ENCODE data around the gene SIM1. TPM values are rescaled to one million over a fixed set of nuclear protein-coding genes. Genes with fewer than 3 reads are reported as not detected.

Gene SIM1
- total RNA-seq, 4 donors from 2014 or later, result not detected

DNA sequence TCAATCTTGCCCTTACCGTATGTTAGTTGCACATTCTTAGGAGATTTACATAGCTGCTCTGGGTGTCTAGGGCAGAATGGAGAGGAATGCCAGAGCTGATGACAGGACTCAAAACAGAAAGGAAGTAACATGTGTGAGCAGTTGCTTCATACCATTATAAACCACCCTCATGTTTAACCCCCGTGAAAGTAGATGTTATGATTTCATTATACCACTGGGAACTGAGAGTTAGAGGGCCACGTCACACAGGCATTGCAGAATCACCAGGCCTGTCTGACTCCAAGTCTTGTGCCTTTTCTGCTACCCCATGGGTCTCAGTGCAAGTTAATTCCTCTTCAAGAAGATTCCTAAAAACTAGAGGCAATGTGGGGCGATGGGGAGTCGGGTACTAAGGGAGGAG, 23.5 kb upstream of the SIM1 start:
- Histone ChIP-seq H3K27me3 (peaks cover 29% of the 10 kb centered on the region), H3K4me1 (no peaks in the 10 kb centered on the region), H3K36me3 (no peaks in the 10 kb centered on the region), H3K4me3 (no peak overlapping the region), H3K9me3 (no peaks in the 10 kb centered on the region), H3K27ac (no peak overlapping the region)
- ATAC-seq, result no peak
- WGBS, 2 donors (ENCODE audit: low coverage in 1 of 2), result 74 to 97% methylated on average over 5 of the region's 5 CpGs
- TF ChIP-seq EP300 (IDR thresholded peaks at IDR 0.05) (no peak), POLR2A (IDR thresholded peaks at IDR 0.05) (no peak), POLR2AphosphoS5 (IDR thresholded peaks at IDR 0.05) (no peak)
- TF ChIP-seq, protein P1, sequence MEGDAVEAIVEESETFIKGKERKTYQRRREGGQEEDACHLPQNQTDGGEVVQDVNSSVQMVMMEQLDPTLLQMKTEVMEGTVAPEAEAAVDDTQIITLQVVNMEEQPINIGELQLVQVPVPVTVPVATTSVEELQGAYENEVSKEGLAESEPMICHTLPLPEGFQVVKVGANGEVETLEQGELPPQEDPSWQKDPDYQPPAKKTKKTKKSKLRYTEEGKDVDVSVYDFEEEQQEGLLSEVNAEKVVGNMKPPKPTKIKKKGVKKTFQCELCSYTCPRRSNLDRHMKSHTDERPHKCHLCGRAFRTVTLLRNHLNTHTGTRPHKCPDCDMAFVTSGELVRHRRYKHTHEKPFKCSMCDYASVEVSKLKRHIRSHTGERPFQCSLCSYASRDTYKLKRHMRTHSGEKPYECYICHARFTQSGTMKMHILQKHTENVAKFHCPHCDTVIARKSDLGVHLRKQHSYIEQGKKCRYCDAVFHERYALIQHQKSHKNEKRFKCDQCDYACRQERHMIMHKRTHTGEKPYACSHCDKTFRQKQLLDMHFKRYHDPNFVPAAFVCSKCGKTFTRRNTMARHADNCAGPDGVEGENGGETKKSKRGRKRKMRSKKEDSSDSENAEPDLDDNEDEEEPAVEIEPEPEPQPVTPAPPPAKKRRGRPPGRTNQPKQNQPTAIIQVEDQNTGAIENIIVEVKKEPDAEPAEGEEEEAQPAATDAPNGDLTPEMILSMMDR (IDR thresholded peaks at IDR 0.05), result no peak

DNA sequence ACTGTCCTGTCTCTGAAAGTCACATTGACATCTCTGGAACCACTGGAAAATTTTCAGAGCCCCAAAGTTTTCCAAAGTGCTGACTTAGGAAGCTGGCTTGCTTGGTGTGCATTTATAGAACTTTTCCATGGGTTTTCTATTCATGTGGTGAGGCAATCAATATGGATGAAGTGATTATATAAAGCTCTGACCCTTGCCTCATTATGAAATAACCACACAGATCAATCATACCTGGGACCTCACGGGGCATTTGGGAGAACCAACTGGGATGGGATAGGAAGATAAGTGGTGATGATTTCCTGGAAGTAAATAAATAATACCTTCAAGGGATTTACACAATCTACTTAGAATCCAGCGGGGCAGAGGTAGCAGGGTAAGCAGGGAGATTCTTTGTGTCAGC, 22.9 kb upstream of the SIM1 start:
- Histone ChIP-seq H3K4me1 (no peaks in the 10 kb centered on the region), H3K36me3 (no peaks in the 10 kb centered on the region), H3K27ac (no peak overlapping the region), H3K9me3 (no peaks in the 10 kb centered on the region), H3K4me3 (no peak overlapping the region), H3K27me3 (peaks cover 23% of the 10 kb centered on the region)
- TF ChIP-seq, protein P1 (IDR thresholded peaks at IDR 0.05), result no peak
- TF ChIP-seq POLR2A (IDR thresholded peaks at IDR 0.05) (no peak), POLR2AphosphoS5 (IDR thresholded peaks at IDR 0.05) (no peak)
- WGBS, 2 donors (ENCODE audit: low coverage in 1 of 2), result 63 to 80% methylated on average over 1 of the region's 2 CpGs
- ATAC-seq, result no peak

DNA sequence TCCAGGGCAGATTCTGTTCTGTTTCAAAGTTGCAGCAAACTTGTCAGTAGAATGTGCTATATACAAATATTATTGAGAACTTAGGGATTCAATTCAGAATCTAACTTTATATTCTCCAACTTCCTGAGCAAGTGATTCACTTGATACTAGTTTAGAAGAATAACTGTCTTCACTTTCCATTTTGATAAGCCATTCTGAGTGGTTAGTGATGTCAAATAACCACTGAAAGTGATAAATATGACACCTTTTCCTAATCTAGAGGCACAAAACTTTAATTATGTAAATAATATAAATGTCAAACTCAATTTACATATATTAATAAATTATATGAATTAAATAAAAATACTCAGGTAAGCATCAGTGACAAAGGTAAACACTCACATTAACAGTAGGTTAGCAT, 20.5 kb upstream of the SIM1 start:
- H3K9me3 ChIP-seq, result no peaks in the 10 kb centered on the region
- H3K36me3 ChIP-seq, result no peaks in the 10 kb centered on the region
- H3K4me1 ChIP-seq, result no peaks in the 10 kb centered on the region
- TF ChIP-seq POLR2AphosphoS5 (IDR thresholded peaks at IDR 0.05), result no peak
- no peak for TF ChIP-seq EP300 (IDR thresholded peaks at IDR 0.05)
- TF ChIP-seq, protein P1 (IDR thresholded peaks at IDR 0.05), result no peak
- TF ChIP-seq POLR2A (IDR thresholded peaks at IDR 0.05), result no peak
- H3K27me3 ChIP-seq, result peaks cover 12% of the 10 kb centered on the region
- no peak overlapping the region for H3K27ac ChIP-seq
- no peak overlapping the region for H3K4me3 ChIP-seq
- ATAC-seq, result no peak

DNA sequence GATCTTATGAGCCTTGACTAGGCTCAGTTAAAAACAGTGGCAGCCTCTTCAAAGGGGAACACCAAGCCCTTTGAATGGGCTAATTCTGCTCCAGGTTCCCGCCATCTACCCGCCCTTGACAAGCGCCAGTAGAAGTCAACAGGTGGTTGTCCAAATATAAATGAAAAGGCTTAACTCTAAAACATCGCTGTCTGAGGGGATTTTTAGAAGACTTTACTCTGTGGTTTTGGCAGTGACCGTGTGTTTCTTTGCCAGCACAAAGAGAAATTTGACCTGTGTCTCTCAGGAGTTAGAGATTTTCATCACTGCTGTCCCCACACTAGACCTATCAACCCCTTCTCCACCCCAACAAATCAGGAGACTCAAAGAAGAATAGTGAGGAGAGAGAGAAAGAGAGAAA, 19.8 kb upstream of the SIM1 start:
- ATAC-seq, result no peak
- H3K36me3 ChIP-seq, result no peaks in the 10 kb centered on the region
- H3K4me3 ChIP-seq, result no peak overlapping the region
- H3K4me1 ChIP-seq, result no peaks in the 10 kb centered on the region
- H3K9me3 ChIP-seq, result no peaks in the 10 kb centered on the region
- peaks cover 8% of the 10 kb centered on the region for H3K27me3 ChIP-seq
- WGBS, 2 donors (ENCODE audit: low coverage in 1 of 2), result 70% methylated on average over 3 to 5 of the region's 5 CpGs
- TF ChIP-seq POLR2AphosphoS5 (IDR thresholded peaks at IDR 0.05) (no peak), POLR2A (IDR thresholded peaks at IDR 0.05) (no peak), EP300 (IDR thresholded peaks at IDR 0.05) (no peak)
- TF ChIP-seq, protein P1 (IDR thresholded peaks at IDR 0.05), result no peak
- no peak overlapping the region for H3K27ac ChIP-seq

DNA sequence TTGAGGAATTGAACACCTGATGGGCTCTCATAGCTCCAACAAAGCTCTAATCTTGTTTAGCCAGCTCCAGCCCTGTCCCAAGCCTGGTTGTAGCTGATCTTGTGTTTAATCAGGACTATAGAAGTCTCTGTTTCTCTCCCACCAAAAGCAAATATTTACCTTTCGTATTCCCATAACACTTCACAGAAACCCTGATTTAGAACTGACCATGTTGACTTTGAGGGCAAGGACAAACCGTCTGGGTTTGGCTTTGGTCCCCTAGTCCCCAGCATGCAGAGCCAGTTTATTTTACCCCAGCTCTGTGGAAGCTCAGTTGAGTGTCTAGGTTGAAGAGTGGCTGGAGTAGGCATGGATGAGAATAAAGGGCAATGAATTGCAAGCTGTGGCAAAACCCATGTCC, 18.0 kb upstream of the SIM1 start:
- 55 to 100% methylated on average over 1 to 2 of the region's 2 CpGs for WGBS, 2 donors (ENCODE audit: low coverage in 1 of 2)
- Histone ChIP-seq H3K4me3 (no peak overlapping the region), H3K9me3 (no peaks in the 10 kb centered on the region), H3K4me1 (no peaks in the 10 kb centered on the region), H3K27me3 (no peaks in the 10 kb centered on the region), H3K36me3 (no peaks in the 10 kb centered on the region), H3K27ac (no peak overlapping the region)
- no peak for ATAC-seq
- TF ChIP-seq, protein P1 (IDR thresholded peaks at IDR 0.05), result no peak
- TF ChIP-seq POLR2AphosphoS5 (IDR thresholded peaks at IDR 0.05) (no peak), EP300 (IDR thresholded peaks at IDR 0.05) (no peak), POLR2A (IDR thresholded peaks at IDR 0.05) (no peak)
